Caki2 (cell line): ENCODE measurements around the gene SCAMP1. TPM values are rescaled to one million over a fixed set of nuclear protein-coding genes. Genes with fewer than 3 reads are reported as not detected.

Experiments
- DNase-seq: peaks from one replicate; pipeline ENCODE4 v3.0.0-alpha.2; 2015; ENCODE audit warnings: low read depth
- in situ Hi-C: cut with HindIII; loops from 2 replicates; pipeline ENCODE4 v1.10.0; 2016; ENCODE audit warnings: low sequenced_read_pairs, low pct_unique_long_range_greater_than_20kb, mixed read lengths
- total RNA-seq: library from RNA; depleted of rRNA; stranded (reverse); fragments of >200 nt; shearing (Covaris generic); gene quantifications from 2 replicates; pipeline ENCODE4 v1.2.3, GENCODE V29; 2014; ENCODE audit warnings: low replicate concordance

SCAMP1 gene
- total RNA-seq, 1 experiment from 2014 or later = 23.3 TPM

DNA sequence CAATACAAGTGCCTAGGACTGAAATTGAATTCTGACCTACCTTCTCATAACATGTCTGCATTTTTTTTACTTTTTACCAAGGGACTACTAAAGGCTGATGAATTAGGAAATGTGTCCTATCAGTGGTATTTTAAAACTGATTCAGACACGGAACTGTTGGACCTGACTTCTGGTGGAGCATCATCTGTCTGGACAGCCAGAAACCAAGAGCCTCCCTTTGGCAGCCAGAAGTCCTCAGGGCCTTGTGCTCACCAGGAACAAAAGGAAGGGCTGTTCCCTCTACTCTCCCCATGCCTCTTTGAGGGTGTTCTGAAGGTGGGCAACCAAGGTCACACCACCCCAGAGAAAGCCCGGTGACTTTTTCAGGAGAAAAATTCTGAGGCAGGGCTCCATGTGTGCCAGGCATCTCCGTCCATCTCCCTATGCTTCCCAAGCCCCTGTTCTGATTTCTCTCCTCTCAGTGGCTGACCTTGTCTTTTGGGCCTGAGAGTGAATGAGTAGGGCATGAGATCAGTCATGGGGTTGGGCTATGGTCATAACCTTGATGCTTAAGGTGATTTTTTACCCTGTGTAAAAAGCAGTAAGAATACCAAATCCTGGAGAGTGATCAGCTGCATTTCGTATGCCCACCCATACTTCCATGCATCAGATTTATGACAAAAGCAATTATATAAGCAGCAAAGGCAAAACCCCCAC is 143.7 kb downstream of the SCAMP1 start:
- in situ Hi-C loops = no loop called here
- DNase-seq = no peak

GRCh38 chr5:78504704-78505677 is 144.6 kb downstream of the SCAMP1 start:
- in situ Hi-C loops = no loop called here
- DNase-seq = peak; percentile 55

GRCh38 chr5:78505860-78506259 is 145.4 kb downstream of the SCAMP1 start:
- in situ Hi-C loops = no loop called here
- no peak for DNase-seq

DNA sequence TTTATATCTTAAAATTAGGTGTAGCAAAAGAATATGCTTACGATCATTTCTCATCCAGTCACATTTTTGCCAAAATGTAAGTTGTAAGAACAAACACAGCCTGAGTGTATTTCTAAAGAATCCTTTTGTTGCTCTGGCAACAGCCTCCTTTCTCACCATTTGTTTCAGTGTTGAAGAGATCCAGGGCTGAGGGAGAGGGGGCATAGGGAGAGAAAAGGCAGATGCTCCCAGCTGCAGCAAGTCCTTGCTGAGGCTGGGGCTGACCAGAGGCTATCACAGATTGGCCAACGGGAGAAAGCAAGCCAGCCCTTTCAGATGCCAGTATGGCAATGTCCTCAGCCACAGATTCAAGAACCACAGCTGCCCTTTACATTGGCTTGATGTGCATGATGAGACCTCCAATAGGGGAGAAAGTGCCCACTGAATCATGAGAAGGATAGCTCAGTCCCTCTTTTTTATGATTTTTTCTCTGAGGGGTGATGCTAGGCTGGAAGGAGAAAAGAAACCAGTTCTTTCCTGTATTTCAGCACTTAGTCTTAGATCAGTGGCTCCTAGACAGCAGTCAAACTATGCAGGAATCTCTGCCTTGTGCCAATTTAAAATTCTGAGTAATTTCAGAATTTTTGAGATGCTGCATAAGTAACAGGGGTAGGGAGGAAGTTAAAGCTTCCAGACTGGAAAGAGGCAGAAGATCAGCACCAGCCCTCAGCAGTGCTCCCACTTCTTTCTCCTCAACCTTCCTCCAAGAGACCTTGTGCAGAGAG is 146.0 kb downstream of the SCAMP1 start:
- in situ Hi-C loops = no loop called here
- DNase-seq = no peak

DNA sequence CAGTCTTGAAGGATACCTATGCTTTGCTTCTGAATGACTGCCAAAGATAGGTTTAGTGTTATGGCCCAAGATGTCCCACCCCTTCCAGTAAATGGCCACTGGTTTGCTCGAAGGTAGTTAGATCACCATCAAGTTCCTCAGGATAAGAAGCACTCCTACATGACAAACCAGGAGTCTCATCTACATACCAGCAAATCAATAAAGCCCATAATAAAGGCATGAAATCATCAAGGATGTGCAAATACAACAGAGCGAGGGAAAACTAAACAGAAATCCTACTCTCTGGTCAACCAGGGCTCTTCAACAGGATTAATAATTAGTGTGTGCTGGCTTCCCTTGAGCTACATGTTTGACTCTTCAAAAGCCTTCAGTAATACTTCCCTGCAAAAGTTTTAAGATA is 147.1 kb downstream of the SCAMP1 start:
- in situ Hi-C loops = no loop called here
- DNase-seq = no peak

GRCh38 chr5:78508186-78508765 is 147.9 kb downstream of the SCAMP1 start:
- no peak for DNase-seq
- in situ Hi-C loops = no loop called here

DNA sequence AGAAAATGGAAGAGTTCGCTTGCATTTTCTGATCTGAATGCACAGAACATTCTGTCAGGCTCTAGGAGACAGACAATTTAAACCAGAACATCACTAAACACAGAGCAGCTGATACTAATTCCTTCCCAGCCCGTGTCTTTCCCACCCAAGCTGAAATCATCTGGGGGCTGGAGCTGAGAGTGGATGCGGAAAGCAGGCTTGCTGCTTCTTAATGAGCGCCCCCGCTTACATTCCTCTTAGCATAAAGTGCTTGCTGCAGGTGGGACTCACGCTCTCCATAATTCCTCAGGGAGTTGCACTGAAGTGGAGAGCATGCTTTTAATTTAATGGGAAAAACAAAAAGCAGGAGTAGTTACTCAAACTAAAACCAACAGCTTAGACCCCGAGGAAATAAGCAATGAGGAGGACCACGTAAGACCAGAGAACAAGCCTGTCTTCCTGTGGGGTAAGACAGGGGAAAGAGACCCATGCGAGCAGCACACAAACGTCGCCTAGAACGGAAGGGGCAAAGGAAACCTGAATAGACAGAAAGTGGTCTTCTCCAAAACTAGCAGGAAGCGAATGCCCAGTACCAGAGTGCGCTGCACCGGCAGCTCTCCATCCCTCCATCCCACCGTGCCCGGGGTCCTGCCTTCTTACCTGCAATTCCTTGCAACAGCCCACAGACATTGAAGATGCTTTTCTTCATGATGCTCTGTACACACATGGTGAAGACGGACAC is 148.9 kb downstream of the SCAMP1 start:
- no peak for DNase-seq
- in situ Hi-C loops = no loop called here

- in situ Hi-C loops = no loop called here
- no peak for DNase-seq
Observed at GRCh38 chr5:78509884-78510769, 149.7 kb downstream of the SCAMP1 start.

GRCh38 chr5:78511121-78511906 is 150.9 kb downstream of the SCAMP1 start:
- in situ Hi-C loops = no loop called here
- DNase-seq = no peak

DNA sequence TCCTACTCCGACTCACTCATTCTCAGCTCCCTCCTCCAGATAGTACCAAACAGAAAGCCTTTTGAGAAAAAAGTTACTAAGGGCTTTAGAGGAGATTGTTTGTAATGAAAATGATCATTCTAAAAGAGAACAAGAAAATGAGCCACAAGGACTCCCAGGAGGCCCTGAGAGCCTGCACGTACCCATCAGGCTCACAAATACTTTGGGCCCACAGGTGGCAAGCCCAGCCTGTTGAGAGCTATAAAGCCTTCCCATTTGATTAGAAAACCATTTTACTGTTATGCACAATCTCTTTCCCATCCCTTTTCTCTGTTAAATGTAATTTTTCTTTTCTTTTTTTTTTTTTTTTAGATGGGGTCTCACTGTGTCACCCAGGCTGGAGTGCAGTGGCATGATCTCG is 152.0 kb downstream of the SCAMP1 start:
- in situ Hi-C loops = no loop called here

DNA sequence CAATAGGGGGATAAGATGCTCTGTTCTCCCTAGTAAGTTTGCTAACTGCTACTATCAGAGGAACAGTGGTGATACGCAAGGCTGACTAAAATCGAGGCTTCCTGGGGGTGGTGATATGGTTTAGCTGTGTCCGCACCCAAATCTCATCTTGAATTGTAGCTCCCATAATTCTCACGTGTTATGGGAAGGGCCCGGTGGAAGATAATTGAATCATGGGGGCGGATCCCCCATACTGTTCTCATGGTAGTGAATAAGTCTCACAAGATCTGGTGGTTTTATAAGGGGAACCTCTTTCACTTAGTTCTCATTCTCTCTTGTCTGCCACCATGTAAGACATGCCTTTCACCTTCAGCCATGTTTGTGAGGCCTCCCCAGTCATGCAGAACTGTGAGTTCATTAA is 153.0 kb downstream of the SCAMP1 start:
- DNase-seq = no peak
- in situ Hi-C loops = no loop called here

More for the DNA sequence above, 152.0 kb downstream of the SCAMP1 start:
- DNase-seq = no peak

DNA sequence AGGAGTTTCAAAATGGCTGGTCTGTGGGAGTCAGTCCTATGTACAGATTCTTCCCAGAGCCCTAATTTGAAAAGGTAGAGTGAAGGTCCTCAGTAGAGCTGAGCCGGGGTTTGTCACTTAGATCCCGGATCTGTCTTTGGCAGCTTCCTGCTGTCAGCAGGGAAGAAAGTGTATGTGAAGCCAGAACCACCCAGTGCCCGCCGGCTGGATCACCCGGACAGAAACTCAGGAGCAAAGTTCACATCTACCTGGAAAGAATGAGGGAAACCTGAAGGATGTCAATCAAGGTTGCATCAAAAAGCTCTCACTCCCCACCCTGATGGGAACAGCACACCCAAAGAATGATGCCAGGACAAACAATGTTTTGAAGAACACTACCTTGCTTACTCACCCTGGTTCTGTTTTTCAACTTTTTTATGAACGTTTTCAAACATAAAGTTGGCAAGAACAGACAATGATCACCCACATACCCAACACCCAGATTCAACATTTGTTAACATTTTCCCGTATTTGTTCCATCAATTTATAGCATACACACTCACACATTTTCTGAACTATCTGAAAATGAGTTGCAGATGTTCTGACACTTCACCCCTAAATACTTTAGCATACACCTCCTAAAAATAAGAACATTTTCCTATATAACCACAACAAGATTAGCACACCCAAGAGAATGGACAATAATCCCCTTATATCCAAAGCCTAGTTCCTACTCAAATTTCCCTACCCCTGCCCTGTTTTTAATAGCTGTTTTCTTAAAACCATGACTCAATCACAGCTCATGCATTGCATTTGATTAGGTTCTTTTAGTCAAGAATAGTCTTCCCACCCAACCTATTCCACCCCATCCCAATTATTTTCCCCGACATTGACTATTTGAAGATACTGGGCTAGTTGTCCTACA is 154.3 kb downstream of the SCAMP1 start:
- in situ Hi-C loops = no loop called here
- DNase-seq = no peak

DNA sequence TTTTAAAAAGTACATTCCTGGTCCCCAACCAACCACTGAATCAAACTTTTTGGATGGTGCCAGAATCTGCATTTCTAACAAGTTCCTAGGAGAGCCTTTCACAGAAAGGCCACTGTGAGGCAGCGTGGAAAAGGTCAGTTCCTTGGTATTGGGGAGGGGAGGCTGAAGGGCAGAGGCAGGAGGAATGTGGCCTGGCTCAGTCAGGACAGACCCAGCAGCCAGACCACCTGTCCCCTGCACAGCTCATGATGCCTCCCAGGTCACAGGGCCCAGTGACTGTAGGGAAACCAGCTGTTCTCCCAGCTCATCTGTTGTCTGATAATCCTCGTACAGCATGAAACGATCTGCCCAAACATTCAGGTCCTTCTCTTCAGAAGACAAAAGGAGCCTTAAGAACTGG is 155.3 kb downstream of the SCAMP1 start:
- in situ Hi-C loops = no loop called here
- no peak for DNase-seq

DNA sequence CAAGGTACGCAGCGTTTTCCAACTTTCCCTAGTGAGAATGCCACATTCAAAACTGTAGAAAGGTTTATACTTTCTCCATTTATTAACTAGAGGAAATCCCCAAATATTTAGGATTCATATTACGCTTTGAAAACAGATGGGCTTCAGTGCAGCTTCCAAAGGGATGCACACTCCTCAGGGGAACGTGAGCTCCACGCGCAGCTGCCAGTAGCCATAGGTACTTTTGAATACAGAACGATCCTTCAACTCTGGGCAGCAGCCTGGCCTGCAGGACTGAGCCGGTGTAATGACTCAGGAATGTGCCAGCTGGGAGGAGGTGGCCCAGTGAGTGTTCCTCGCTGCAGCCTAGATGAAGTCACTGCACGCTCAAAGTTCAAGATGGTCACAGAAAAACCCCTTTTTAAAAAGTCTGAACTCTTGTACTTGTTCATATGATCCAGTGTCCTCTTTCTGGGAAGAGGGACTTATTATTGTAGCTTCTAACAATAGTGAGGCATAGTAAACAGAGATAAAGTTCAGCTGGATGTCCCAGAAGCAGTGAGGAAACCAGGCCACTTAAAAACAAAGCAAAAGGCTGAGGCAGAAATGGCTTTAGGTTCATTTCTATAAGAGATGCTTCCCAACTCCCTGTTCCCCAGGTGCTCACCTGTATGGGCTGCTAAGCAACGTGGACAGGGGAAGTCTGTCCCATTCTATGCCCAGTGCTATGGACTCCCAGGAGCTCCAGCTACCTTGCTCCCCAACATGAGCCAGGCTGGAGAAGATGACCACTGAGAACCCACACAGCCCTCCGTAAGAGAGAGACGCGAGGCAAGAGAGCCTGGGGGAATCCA is 158.2 kb downstream of the SCAMP1 start:
- in situ Hi-C loops = no loop called here
- DNase-seq = peak; percentile 75
